Naive thymus-derived CD4-positive, alpha-beta T cell (primary cell): ENCODE results near the gene ACCS. TPM values are rescaled to one million over a fixed set of nuclear protein-coding genes. Genes with fewer than 3 reads are reported as not detected.

Experiments used
- ATAC-seq: fragments of 150-1000 bp; cut with Tn5 transposase; 2 replicates; pipeline ENCODE4 v1.10.0; 2021; ENCODE audit warnings: mild to moderate bottlenecking, moderate library complexity
- CTCF ChIA-PET: fragments of 350-600 bp; sonication (Branson Sonifier 250); formaldehyde crosslinking; loops from one replicate; lab custom pipeline; 2021; ENCODE audit warnings: antibody characterized with exemption; lab: Charles Lee
- POLR2A ChIA-PET: fragments of 350-600 bp; sonication (Branson Sonifier 250); formaldehyde crosslinking; loops from one replicate; lab custom pipeline; 2021; ENCODE audit warnings: antibody characterized with exemption, inconsistent platforms; lab: Charles Lee
- DNase-seq, 9 donors: peaks; one replicate each; pipeline versions ENCODE4 v3.0.0 to v3.0.0-alpha.2; 2020 to 2022; ENCODE audit warnings: mixed read lengths in 1 of 9
- H3K27ac ChIP-seq: one replicate; pipeline ENCODE4 v1.7.0; 2013; ENCODE audit warnings: mild to moderate bottlenecking, low read depth, low read length, moderate library complexity
- H3K27me3 ChIP-seq, 2 donors: one replicate each; pipeline ENCODE4 v1.7.0; 2013; ENCODE audit warnings: low read length in 2 of 2, mild to moderate bottlenecking in 2 of 2, moderate library complexity in 2 of 2; ENCODE audit not compliant: control insufficient read depth in 2 of 2, insufficient read depth in 2 of 2
- H3K36me3 ChIP-seq, 3 experiments: 1 replicate in 2 of 3; 2 replicates in 1 of 3; pipeline ENCODE4 v1.7.0; 2013; ENCODE audit warnings: low read length in 3 of 3, mild to moderate bottlenecking in 3 of 3, moderate library complexity in 1 of 3; ENCODE audit not compliant: insufficient read depth in 3 of 3, control insufficient read depth in 2 of 3
- H3K4me1 ChIP-seq, 2 donors: one replicate each; pipeline ENCODE4 v1.7.0; 2013; ENCODE audit warnings: low read length in 2 of 2, mild to moderate bottlenecking in 2 of 2, moderate library complexity in 1 of 2; ENCODE audit not compliant: control insufficient read depth in 2 of 2, insufficient read depth in 2 of 2
- H3K4me3 ChIP-seq: 2 replicates; pipeline ENCODE4 v1.7.0; 2013; ENCODE audit warnings: mild to moderate bottlenecking, low read length
- H3K9me3 ChIP-seq, 3 experiments: 1 replicate in 2 of 3; 2 replicates in 1 of 3; pipeline ENCODE4 v1.7.0; 2013; ENCODE audit warnings: low read length in 3 of 3; ENCODE audit not compliant: control insufficient read depth in 2 of 3
- H3K27ac Mint-ChIP-seq, 9 donors: one replicate each; pipeline ENCODE4 v1.8.0; 2020 to 2022; ENCODE audit warnings: mixed read lengths in 9 of 9, mild to moderate bottlenecking in 8 of 9, moderate library complexity in 5 of 9, inconsistent platforms in 2 of 9
- H3K27me3 Mint-ChIP-seq, 5 donors: one replicate each; pipeline ENCODE4 v1.8.0; 2021 to 2022; ENCODE audit warnings: mixed read lengths in 5 of 5, mild to moderate bottlenecking in 1 of 5
- H3K36me3 Mint-ChIP-seq, 5 donors: one replicate each; pipeline ENCODE4 v1.8.0; 2020 to 2022; ENCODE audit warnings: mixed read lengths in 5 of 5, mild to moderate bottlenecking in 3 of 5, inconsistent platforms in 1 of 5
- H3K4me1 Mint-ChIP-seq, 7 donors: one replicate each; pipeline ENCODE4 v1.8.0; 2020 to 2022; ENCODE audit warnings: mixed read lengths in 7 of 7, mild to moderate bottlenecking in 3 of 7, inconsistent platforms in 1 of 7
- H3K4me3 Mint-ChIP-seq, 10 donors: one replicate each; pipeline ENCODE4 v1.8.0; 2020 to 2022; ENCODE audit warnings: mild to moderate bottlenecking in 10 of 10, mixed read lengths in 10 of 10, moderate library complexity in 6 of 10, inconsistent platforms in 2 of 10
- H3K9me3 Mint-ChIP-seq, 11 donors: one replicate each; pipeline ENCODE4 v1.8.0; 2020 to 2022; ENCODE audit warnings: mixed read lengths in 11 of 11, mild to moderate bottlenecking in 4 of 11, inconsistent platforms in 1 of 11, moderate library complexity in 1 of 11
- intact Hi-C, 2 donors: fragments of 100-400 bp; cut with micrococcal nuclease; formaldehyde crosslinking; loops; one replicate each; pipeline ENCODE4 v1.15.1; 2023
- polyA plus RNA-seq, 2 donors: library from polyadenylated mRNA; unstranded; fragments of 300-500 nt; fragmentation: Illumina TruSeq; gene quantifications; one replicate each; pipeline ENCODE4 v1.2.3, GENCODE V29; 2021
- total RNA-seq, 6 experiments: library from RNA in 5 of 6; stranded (reverse) in 5 of 6; gene quantifications; 1 replicate in 5 of 6; 2 replicates in 1 of 6; pipeline ENCODE4 v1.2.3 and lab custom pipeline; 2021 to 2026

ACCS gene
- total and polyA plus RNA-seq, 7 experiments from 2014 or later = 1.4 to 79.2 (median 27.5) TPM

GRCh38 chr11:44049832-44050231 lies 16.2 kb upstream of the ACCS start:
- H3K36me3 Mint-ChIP-seq = no peaks in the 10 kb centered on the region
- Histone ChIP-seq H3K4me3 (no peak overlapping the region), H3K9me3 (no peaks in the 10 kb centered on the region), H3K27ac (no peak overlapping the region), H3K4me1 (no peaks in the 10 kb centered on the region), H3K36me3 (no peaks in the 10 kb centered on the region), H3K27me3 (no peaks in the 10 kb centered on the region)
- H3K9me3 Mint-ChIP-seq = no peaks in the 10 kb centered on the region
- DNase-seq (no peak), ATAC-seq (no peak)
- POLR2A ChIA-PET = no interaction called here
- intact Hi-C loops = no loop called here
- CTCF ChIA-PET = interaction anchor here (0.9 kb wide), 1 partner anchor 44 kb away, joined by 3 read pairs; no protein-coding TSS in a partner anchor
- no peaks in the 10 kb centered on the region for H3K4me1 Mint-ChIP-seq
- no peak overlapping the region for H3K4me3 Mint-ChIP-seq
- peaks cover 0 to 8% (median 0%) of the 10 kb centered on the region in 5 donors for H3K27me3 Mint-ChIP-seq
- H3K27ac Mint-ChIP-seq = no peak overlapping the region

GRCh38 chr11:44051171-44051570 lies 14.9 kb upstream of the ACCS start:
- CTCF ChIA-PET = no interaction called here

GRCh38 chr11:44057340-44057739 lies 8.7 kb upstream of the ACCS start:
- Histone ChIP-seq H3K27me3 (no peaks in the 10 kb centered on the region), H3K9me3 (no peaks in the 10 kb centered on the region), H3K27ac (no peak overlapping the region), H3K4me3 (no peak overlapping the region), H3K4me1 (no peaks in the 10 kb centered on the region), H3K36me3 (no peaks in the 10 kb centered on the region)
- H3K4me3 Mint-ChIP-seq = no peak overlapping the region
- H3K27me3 Mint-ChIP-seq = peaks cover 0 to 5% (median 0%) of the 10 kb centered on the region in 5 donors
- no peaks in the 10 kb centered on the region for H3K36me3 Mint-ChIP-seq
- DNase-seq = no peak
- POLR2A ChIA-PET = no interaction called here
- H3K4me1 Mint-ChIP-seq = no peaks in the 10 kb centered on the region
- no peak overlapping the region for H3K27ac Mint-ChIP-seq
- intact Hi-C loops = no loop called here
- no peak for ATAC-seq
- CTCF ChIA-PET = no interaction called here
- H3K9me3 Mint-ChIP-seq = no peaks in the 10 kb centered on the region

More at GRCh38 chr11:44051171-44051570, 14.9 kb upstream of the ACCS start:
- no peak overlapping the region for H3K4me3 ChIP-seq
- H3K27me3 ChIP-seq = no peaks in the 10 kb centered on the region
- H3K36me3 ChIP-seq = no peaks in the 10 kb centered on the region
- H3K4me1 ChIP-seq = no peaks in the 10 kb centered on the region
- intact Hi-C loops = no loop called here
- H3K9me3 ChIP-seq = no peaks in the 10 kb centered on the region
- Mint-ChIP-seq H3K27me3 (peaks cover 0 to 4% (median 0%) of the 10 kb centered on the region in 5 donors), H3K36me3 (no peaks in the 10 kb centered on the region), H3K4me1 (no peaks in the 10 kb centered on the region), H3K27ac (no peak overlapping the region), H3K9me3 (no peaks in the 10 kb centered on the region), H3K4me3 (no peak overlapping the region)
- DNase-seq (no peak), ATAC-seq (no peak)
- POLR2A ChIA-PET = no interaction called here
- H3K27ac ChIP-seq = no peak overlapping the region

GRCh38 chr11:44058275-44058674 lies 7.8 kb upstream of the ACCS start:
- no peak for ATAC-seq
- Mint-ChIP-seq H3K27ac (no peak overlapping the region), H3K27me3 (peaks cover 0 to 5% (median 0%) of the 10 kb centered on the region in 5 donors), H3K9me3 (no peaks in the 10 kb centered on the region), H3K4me1 (no peaks in the 10 kb centered on the region), H3K36me3 (no peaks in the 10 kb centered on the region), H3K4me3 (no peak overlapping the region)
- CTCF ChIA-PET = no interaction called here
- no peak for DNase-seq
- Histone ChIP-seq H3K4me3 (no peak overlapping the region), H3K9me3 (no peaks in the 10 kb centered on the region), H3K27me3 (no peaks in the 10 kb centered on the region), H3K36me3 (no peaks in the 10 kb centered on the region), H3K27ac (no peak overlapping the region), H3K4me1 (no peaks in the 10 kb centered on the region)
- intact Hi-C loops = no loop called here
- POLR2A ChIA-PET = no interaction called here

- no peak for ATAC-seq
- Histone ChIP-seq H3K4me1 (peaks cover 6 to 12% of the 10 kb centered on the region in 2 donors), H3K4me3 (peak overlapping the region; percentile 88), H3K9me3 (no peaks in the 10 kb centered on the region), H3K27ac (peak overlapping the region; percentile 87), H3K27me3 (no peaks in the 10 kb centered on the region), H3K36me3 (no peaks in the 10 kb centered on the region)
- peak overlapping the region; percentile 79 to 97 (median 94) for H3K4me3 Mint-ChIP-seq
- H3K27me3 Mint-ChIP-seq = no peaks in the 10 kb centered on the region
- intact Hi-C loops = loop anchor here (5.0 to 10.0 kb wide), 3 partner anchors 170 to 1292 kb away; partner anchors contain the start of gene TTC17 (in 1 of the 2)
- peaks cover 0 to 14% (median 9%) of the 10 kb centered on the region in 5 donors for H3K36me3 Mint-ChIP-seq
- ChIA-PET CTCF (interaction anchor here (0.6 kb wide), 1 partner anchor 98 kb away, joined by 3 read pairs; no protein-coding TSS in a partner anchor), POLR2A (interaction anchor here (0.7 to 2.5 kb wide), 3 partner anchors 162 to 476 kb away, joined by 3 to 11 read pairs (median 4); partner anchors contain the start of gene ALKBH3)
- no peak for DNase-seq
- no peaks in the 10 kb centered on the region for H3K9me3 Mint-ChIP-seq
- peaks cover 8 to 48% (median 26%) of the 10 kb centered on the region in 7 donors for H3K4me1 Mint-ChIP-seq
- peak overlapping the region; percentile 84 to 97 (median 94) for H3K27ac Mint-ChIP-seq
Measured at GRCh38 chr11:44065161-44065661, 859 bp upstream of the ACCS start.

GRCh38 chr11:44066732-44067141 lies 667 bp downstream of the ACCS start:
- H3K36me3 Mint-ChIP-seq = peaks cover 0 to 23% (median 14%) of the 10 kb centered on the region in 5 donors
- H3K4me1 ChIP-seq = peaks cover 6 to 12% of the 10 kb centered on the region in 2 donors
- ChIA-PET POLR2A (interaction anchor here (2.5 kb wide), 1 partner anchor 186 kb away, joined by 11 read pairs; the partner anchor contains the start of gene ALKBH3), CTCF (interaction anchor here (1.0 kb wide), 1 partner anchor 59 kb away, joined by 3 read pairs; no protein-coding TSS in a partner anchor)
- H3K4me1 Mint-ChIP-seq = peaks cover 12 to 53% (median 26%) of the 10 kb centered on the region in 7 donors
- H3K27me3 Mint-ChIP-seq = no peaks in the 10 kb centered on the region
- peak overlapping the region; percentile 79 to 97 (median 94) for H3K4me3 Mint-ChIP-seq
- peak overlapping the region; percentile 88 for H3K4me3 ChIP-seq
- intact Hi-C loops = loop anchor here (1.0 to 10.0 kb wide), 13 partner anchors 28 to 1738 kb away; partner anchors contain the start of genes CD82 (in 2 of the 2), HSD17B12 (in 2 of the 2), TTC17 (in 2 of the 2) and ALKBH3 (in 1 of the 2)
- H3K27ac Mint-ChIP-seq = peak overlapping the region; percentile 84 to 97 (median 94)
- DNase-seq (no peak), ATAC-seq (no peak)
- no peaks in the 10 kb centered on the region for H3K9me3 ChIP-seq
- no peaks in the 10 kb centered on the region for H3K9me3 Mint-ChIP-seq
- H3K27ac ChIP-seq = peak overlapping the region; percentile 87
- H3K27me3 ChIP-seq = no peaks in the 10 kb centered on the region
- no peaks in the 10 kb centered on the region for H3K36me3 ChIP-seq
